ENCODE measurements around the gene TNFSF15.

The TNFSF15 gene

DNA sequence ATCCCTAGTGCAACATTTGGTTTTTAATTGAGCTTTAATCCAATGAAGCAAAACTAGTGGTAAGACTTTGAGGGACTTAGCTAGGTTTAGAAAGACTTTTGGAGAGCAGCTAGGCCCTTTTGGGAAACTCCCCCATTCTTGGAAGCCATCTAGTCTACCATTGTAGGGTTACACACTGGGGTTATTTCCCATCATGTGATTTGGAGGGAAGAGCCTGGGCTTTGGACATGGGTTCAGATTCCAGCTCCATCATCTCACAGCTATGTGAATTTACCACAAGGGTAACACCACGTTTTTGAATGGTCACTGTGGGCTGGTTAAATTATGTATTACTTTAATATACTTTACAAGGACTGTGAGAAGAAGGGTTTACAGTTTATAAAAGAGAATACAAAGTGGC, 18.3 kb upstream of the TNFSF15 start:
- no peak for DNase-seq

DNA sequence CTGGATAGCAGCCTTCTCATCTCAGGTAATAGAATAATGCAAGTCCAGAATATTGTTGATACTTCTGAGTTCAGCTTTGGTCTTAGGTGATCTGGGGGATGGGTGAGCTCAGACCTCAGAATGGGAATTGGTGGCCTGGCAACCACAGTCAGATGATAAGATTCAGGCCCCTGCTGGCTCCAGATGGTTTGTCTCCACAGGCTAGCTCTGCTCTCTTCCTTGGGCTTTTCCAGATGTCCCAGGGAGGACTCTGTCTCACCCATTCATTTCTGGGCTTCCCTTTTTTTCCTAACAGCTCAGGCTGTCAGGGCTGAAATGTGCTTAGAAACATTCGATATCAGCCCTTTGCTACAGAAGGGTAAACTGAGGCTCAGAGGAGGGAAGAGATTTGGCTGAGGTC, 17.6 kb upstream of the TNFSF15 start:
- DNase-seq, result no peak

DNA sequence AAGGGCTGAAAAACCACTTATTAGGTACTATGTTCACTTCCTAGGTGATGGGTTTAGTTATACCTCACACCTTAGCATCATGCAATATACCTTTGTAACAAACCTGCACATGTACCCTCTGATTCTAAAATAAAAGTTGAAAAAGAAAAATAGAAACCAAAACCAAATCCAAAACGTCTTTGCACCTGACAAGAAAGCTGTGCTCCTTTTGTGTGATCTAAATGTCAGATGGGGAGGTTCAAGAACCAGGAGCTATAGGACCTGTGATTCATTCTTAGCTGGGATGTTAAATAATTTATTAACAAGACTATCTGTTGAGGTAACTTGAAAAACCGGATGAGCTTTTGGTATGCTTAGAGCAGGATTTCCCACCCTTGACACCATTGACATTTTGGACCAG, 16.9 kb upstream of the TNFSF15 start:
- DNase-seq, result no peak

DNA sequence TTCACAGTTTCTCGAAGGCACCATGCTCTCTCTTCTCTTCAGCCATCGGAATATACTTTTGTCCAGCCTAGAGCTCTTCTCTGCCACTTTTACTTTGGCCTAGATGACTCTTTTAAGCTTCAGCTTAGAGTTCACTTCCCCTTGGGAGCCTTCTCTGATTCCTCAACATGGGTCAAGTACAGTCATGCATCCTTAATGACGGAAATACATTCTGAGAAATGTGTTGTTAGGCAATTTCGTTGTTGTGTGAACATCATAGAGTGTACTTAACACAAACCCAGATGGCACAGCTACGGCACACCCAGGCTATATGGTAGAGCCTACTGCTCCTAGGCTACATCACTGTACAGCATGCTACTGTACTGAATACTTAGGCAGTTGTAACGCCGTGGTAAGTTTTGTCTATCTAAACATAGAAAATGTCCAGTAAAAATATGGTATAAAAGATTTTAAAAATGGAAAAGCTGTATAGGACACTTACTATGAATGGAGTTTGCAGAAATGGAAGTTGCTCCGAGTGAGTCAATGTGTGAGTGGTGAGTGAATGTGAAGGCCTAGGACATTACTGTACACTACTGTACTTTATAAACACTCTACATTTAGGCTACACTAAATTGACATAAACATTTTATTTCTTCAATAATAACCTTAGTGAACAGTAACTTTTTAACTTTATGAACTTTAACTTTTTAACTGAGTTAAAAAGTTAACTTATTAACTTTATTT, 15.1 kb upstream of the TNFSF15 start:
- DNase-seq, result no peak

DNA sequence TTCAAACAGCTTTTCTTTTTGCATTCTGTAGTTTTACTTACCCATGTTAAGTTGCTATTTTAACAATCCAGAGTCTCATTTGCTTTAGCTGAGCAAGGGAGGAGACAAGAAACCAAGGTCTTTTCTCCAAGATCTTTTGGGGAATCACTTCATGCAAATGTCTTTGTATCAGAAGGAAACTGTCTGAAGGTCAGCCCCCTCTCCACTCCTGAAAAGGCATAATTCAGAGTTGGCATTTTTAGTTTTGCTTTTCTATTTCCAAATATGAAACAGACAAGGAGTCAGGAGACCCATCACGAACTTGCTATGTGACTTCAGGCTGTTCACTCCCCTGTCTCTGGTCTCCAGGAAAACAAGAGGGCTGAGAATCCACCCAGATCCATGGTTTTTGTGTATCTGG, 12.3 kb upstream of the TNFSF15 start:
- no peak for DNase-seq

DNA sequence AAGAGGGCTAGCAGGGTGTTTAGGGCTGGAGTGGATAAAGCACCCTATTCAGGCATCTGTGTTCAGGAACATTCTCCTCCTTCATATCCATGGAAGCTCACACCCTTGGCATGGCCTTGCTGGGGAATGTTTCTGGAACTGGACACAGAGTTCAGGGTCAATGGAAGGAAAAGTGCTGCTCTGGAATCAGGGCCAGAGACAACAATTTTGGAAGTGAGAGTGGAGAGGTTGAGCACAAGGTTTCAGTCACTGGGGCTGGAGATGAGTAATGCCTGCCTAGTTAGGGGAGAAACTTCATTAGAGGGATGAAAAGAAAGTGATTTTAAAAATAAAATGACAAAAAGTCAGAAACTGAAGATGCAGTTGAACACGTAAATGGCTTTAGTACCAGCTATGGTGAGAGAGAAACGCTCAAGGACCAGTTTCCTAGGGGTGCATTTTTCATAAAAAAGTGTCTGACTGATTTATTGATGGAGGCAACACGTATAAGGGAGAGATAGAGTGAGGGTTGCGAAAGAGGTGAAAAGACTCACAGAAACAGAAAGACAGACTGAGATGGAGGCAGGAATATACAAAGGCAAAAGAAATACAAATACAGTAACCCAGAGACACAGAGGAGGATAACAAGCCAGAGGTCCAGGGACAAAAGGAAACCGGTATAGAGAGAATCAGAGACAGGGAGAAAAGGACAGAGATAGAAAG, 8.0 kb upstream of the TNFSF15 start:
- no peak for DNase-seq

DNA sequence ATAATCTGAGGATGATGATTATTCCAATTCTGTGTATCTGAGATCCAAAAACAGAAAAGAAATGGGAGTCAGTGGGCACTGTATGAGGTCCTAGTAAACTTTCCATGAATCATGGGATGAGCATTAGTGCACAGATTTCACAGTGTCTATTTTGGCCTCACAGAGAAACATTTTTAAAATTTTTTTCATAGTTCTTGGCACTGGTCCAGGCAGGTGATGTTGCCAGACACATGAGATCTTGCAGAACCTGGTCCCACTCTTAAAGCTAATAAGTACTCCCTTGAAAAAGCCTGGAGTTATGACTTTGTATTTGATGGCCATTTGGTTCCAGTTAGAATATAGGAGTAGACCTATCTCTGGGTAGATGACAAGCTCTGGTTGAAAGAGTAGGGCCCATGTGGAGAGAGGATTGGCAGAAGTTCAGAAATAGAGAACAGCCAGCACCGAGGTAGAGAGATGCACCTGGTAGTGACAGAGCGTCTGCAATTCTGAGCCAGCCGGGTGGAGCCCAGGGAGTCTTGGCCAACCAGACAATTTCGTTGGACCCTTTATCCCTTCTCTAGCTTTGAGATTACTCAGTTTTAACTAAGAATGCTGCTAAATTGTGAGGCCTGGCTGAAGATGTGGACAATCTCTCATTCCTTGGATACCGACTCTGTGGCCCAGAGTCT, 6.3 kb upstream of the TNFSF15 start:
- DNase-seq, result no peak

DNA sequence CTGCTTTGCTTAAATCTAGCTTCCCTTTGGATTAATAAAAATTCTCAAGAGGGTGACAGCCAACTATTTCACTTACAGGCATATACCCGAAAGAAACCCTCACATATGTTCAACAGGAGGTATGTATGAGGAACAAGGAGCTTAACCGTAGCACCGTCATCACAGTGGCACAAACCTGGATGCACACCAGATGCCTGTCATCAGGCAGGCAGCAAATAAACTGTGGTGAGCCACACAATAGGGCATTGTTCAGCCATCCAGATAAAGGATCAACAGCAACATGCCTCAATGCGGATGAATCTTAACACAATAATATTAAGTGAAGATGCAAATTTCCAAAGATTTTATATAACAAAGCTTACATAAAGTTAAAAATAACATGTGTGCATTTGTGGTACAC, 5.5 kb upstream of the TNFSF15 start:
- DNase-seq, result no peak

DNA sequence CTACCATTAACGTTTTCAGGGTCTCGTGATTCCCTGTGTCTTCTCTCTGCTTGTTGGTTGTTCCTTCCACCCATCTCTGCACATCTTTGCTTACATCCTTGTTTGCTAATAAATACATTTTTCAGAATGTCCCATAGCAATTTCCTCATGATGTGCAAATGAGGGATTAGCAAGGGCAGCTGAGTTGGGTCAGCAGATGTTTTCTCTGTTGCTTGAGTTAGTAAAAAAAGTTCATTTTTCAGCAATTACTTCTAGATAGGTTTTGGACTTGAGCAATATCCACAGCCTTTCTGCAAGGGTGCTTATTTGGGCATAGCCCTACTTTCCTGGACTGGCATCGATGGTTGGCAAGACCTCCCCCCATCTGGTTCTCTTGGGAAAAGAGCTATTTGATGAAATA, 4.8 kb upstream of the TNFSF15 start:
- no peak for DNase-seq

DNA sequence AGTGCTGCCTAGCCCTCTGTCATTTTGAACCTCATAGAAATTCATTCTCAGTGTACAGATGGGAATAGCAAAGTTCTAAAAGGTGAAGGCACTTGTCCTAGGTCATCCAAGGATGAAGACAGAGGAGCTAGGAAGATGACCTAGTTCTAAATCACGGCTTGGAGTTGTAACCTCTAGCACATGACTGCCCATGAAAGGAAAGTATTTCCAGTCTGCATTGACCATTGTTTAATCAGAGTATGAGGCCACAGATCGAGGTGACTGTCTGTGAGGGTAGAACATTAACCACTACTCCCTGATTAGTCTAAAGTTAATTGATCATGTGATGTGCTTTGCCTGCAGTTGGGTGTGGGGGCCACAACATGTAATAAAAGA, 674 bp upstream of the TNFSF15 start:
- peak; percentile 50 for DNase-seq

DNA sequence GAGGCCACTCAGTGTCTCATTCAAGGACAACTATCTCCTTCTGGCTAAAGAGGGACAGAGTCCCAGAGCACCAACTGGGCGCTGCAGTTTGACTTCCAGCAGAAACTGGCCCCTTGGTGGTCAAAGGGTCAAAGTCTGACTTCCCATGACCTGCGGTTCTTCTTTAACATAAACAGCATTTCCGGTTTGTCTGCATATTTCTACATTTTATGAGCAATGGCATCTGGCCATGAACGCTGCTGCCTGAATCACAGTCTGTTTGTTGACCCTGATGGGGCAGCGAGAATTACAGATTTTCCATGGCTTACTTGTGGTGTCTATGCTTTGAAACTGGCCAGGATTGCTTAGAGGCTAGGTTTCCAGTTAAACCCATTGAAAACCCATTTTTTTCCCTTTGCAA, 1.3 kb downstream of the TNFSF15 start:
- DNase-seq, result peak; percentile 63

DNA sequence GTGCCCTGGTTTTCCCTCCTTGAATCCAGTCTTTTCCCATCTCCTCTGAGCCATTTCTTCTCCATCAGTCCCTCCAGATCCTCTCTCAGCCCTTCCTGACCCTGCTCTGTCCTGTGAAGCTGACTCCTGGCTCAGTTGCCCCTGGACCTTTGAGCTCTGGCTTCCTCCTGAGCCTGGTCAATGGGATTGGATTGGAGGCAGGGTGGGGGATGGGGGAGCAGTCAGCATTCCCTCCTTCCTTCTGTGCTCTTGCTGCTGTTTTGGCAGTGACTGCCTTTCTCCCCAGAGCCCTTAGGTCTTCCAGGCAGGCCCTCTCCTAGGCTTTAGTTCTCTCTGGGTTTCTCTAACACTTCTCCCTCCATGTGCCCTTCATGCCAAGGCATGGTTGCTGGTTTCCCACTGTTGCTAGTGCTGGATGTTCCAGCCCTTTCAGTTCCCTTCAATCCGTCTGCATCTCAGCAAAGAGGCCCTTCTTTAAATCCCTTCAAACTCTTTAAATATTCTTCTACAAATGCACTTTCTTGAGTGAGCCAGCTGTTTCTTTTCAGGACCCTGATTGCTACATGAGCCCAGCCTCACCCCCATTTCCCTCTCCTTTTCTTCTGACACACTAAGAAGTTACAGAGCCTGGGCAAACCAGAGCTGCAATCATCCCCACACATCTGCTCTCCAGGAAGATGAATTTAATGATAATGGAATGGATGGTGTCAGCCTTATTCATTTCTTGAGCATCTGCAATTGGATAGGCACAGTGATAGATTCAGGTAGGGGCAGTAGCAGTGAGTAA, 2.2 kb downstream of the TNFSF15 start:
- DNase-seq, result no peak

DNA sequence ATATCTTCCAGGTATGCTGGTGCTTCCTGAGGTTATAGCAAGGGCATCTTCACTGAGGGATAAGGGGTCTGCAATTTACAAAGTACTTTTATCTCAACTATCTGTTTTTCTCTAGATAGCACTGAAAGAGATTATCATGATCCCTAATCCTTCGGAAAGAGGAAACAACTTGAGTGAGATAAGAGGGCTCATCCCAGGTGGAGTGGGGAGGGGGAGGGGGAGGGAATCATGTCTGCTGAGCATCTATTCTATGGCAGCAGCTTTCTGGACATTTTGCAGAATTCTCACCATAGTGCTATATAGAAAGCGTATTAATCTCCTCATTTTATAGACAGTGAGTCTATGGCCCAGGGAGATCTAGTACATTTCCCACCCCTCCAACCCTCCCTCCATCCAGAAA, 5.9 kb downstream of the TNFSF15 start:
- peak; percentile 17 for DNase-seq

DNA sequence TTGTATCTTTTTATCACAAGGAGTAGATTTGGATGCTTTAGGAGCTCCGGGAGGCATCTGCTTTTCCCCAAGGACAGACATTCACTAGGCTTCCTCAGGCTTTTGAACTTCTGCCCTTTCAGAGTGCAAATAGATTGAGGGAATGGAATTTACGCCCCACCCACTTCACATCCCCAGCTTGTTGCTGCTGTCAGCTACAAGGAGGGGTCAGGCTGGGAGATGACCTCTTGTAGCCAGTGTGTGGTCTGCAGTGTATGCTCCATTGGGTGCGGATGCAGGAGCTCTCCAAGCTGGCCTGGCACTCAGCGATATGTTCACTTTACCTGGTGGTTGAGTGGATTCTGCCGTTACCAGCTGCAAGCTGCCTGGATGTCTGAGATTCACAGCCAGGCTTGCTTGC, 6.4 kb downstream of the TNFSF15 start:
- DNase-seq, result peak; percentile 14

DNA sequence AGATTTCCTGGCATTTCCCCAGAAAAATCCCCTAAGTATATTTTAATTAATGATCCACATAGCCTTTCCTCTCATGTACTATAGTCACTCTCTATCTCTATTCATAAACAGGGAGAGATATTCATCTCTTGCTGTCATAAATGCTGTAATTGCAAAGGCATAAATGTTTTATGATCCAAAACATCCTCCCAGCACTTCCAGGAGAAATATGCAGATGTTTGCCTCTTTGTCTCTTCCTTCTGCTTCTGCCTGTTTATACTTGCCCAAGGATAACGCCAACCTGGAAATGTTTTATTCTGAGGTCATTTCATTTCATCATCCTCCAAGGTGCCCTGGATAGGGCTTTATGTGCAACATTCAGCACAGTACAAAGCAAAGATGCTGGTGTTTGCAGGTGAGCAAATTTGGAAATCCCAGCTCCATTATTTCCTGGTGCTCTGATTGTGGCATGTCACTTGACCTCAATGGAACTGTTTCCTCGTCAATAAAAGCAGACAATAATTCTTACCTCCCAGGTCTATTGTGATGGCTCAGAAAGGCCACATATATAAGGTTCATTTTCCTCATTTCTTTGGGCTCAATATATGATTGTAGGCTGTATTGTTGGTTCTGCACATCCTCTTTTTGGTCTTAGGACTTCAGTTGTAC, 6.9 kb downstream of the TNFSF15 start:
- DNase-seq, result no peak

DNA sequence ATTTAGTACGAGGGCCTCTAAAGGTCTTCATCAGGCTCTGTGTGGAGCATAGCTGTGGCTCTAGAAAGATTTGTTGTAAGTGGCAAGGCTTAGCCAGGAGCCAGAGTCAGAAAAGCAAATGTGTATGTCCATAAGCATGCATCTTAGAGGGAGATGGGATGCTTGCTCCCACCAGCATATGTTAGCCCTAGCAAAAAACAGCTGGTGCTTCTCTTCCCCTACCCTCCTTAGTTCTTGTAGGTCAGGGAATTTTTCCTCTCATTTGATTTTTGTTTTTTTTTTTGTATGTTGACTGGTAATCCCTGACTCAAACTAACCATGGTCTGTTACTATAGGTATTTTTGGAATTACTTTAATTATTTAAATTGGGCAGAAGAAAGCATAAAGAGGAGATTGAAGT, 7.7 kb downstream of the TNFSF15 start:
- no peak for DNase-seq

DNA sequence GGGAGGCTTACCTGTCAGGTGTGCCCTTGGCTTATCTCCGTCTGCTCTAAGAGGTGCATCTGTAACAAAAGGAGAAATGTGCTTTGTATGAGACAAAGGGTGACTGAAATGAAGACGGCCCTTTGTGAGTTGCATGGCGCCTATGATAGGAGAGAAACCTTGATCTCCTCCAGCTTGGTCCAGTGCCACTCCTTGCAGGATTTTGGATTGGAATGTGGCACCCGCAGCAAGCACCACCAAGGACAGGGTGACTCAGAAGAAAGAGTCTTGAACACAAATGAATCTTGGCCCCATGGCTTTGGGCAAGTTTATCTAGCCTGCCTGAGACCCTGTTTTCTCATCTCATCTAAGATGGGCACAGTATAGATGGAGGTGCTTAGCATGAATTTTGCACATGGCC, 13.4 kb downstream of the TNFSF15 start:
- no peak for DNase-seq

DNA sequence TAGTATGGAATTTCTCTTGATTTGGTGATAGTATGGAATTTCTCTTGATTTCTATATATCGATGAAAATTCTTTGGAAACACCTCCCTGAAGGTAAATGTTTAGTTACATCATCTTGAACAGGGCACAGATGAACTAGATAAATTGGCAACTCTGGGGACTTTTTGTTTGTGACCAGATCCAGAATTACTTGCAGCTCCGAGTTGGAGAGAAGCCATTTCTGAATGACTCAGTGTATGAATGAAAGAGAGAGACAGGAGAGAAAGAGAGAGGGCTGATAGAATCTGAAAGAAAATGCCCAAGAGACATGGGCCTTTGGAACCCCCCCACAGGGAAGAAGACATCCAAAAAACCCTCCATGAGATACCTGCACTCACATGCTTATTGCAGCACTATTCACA, 14.1 kb downstream of the TNFSF15 start:
- no peak for DNase-seq

DNA sequence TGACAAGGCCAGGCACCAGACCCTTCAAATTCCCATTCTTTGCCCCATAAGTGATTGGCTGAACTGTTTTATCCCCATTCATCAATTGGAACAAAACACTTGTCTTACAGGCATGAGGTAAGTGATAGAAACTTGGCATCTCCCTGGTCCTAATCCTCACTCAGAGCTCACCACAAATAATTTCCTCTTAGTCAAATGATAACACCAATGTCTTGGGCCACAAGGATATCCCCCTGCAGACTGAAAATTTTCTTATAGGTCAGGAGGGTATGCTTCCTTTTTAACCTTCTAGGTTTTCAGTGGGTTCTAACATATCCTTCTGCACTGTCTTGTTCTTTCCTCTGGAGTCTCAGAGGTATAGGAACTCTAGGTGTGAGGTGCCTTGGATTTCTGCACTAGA, 14.5 kb downstream of the TNFSF15 start:
- no peak for DNase-seq

DNA sequence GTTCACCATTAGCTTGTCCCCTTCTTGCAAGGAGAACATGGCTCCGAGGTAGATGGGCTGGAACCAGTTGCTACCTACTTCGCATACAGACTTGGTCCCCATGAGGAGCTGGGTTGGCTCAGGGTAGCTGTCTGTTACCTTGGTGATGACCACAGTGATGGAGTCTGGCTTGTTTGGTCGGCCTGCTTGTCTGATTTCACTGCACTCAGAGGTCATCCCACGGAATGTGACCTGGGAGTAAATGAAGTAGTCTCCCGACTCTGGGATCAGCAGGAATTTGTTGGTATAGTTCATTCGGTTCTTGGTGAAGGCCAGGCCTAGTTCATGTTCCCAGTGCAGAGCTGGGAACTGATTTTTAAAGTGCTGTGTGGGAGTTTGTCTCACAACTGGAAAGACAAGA, 15.3 kb downstream of the TNFSF15 start:
- DNase-seq, result no peak

DNA sequence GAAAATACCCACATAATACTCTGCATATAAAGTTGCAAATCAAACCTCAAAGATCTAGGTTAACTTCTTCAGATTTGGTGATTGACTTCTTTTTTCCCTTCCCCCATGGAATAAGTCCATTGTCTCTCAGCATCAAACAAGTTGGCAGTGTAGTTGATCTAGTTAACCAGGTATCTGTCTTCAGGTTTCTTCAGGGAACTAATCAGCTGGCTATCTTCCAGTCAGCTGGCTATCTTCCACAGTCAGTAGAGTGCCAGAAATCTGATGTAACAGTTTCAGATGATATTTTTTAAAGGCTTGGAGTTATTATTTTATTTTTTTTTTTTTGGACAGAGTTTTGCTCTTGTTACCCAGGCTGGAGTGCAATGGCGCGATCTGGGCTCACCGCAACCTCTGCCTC, 16.8 kb downstream of the TNFSF15 start:
- no peak for DNase-seq

DNA sequence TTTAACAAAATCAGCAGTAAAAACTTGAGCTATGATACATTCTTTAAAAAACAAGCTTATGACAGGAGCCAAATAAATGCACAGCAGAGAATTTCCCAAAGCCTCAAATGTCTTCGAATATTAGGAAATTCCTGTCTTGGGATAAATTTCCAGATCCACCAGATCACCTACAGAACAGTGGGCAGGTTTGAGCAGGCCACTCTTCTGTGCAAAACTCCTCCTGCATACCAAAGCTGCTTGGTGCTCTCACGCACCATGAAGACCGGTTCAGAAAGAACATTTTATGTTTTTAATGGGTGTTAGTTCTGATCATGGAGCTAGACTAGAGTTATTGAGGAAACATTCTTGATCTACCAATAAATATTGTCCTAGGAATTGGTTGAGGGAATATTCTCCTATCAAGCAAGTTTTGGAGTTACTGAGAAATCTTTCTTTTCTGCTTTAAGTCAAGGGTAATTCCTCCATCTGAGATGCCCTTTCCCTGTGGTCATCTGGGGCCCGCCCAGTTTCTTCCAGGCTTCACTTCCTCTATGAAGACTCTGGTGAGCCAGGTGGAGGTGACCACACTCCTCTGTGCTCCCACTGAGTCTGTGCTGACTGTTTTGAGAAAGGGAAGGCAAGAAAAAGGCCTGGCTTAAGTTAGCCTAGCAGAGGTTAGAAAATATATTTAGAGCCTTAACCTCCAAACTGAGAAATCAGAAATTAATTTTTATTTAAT, 17.9 kb downstream of the TNFSF15 start:
- DNase-seq, result no peak
